Muscle layer of duodenum (tissue), 2 donors: Measurements from ENCODE around the gene GOLIM4.
A peak's percentile ranks its signal among the peaks of the same experiment; 100 is the strongest.

Experiments
- H3K27ac ChIP-seq: one replicate; pipeline ENCODE4 v1.7.0; 2013; ENCODE audit warnings: mild to moderate bottlenecking, low read length
- H3K27me3 ChIP-seq: one replicate; pipeline ENCODE4 v1.7.0; 2013; ENCODE audit warnings: low read depth, mild to moderate bottlenecking, control low read depth, low read length
- H3K36me3 ChIP-seq, 2 donors: one replicate each; pipeline ENCODE4 v1.7.0; 2013; ENCODE audit warnings: low read length in 2 of 2, control low read depth in 1 of 2, mild to moderate bottlenecking in 1 of 2; ENCODE audit not compliant: insufficient read depth in 2 of 2, control insufficient read depth in 1 of 2
- H3K4me1 ChIP-seq, 2 donors: one replicate each; pipeline ENCODE4 v1.7.0; 2013; ENCODE audit warnings: low read length in 2 of 2, mild to moderate bottlenecking in 2 of 2, control low read depth in 1 of 2, moderate library complexity in 1 of 2; ENCODE audit not compliant: insufficient read depth in 2 of 2, control insufficient read depth in 1 of 2
- H3K4me3 ChIP-seq, 2 donors: one replicate each; pipeline ENCODE4 v1.7.0; 2013; ENCODE audit warnings: low read length in 2 of 2, low read depth in 1 of 2, mild to moderate bottlenecking in 1 of 2
- H3K9me3 ChIP-seq, 2 donors: one replicate each; pipeline ENCODE4 v1.7.0; 2013; ENCODE audit warnings: low read length in 2 of 2, control low read depth in 1 of 2, mild to moderate bottlenecking in 1 of 2; ENCODE audit not compliant: control insufficient read depth in 1 of 2
- donor health status: healthy.

The GOLIM4 gene

DNA sequence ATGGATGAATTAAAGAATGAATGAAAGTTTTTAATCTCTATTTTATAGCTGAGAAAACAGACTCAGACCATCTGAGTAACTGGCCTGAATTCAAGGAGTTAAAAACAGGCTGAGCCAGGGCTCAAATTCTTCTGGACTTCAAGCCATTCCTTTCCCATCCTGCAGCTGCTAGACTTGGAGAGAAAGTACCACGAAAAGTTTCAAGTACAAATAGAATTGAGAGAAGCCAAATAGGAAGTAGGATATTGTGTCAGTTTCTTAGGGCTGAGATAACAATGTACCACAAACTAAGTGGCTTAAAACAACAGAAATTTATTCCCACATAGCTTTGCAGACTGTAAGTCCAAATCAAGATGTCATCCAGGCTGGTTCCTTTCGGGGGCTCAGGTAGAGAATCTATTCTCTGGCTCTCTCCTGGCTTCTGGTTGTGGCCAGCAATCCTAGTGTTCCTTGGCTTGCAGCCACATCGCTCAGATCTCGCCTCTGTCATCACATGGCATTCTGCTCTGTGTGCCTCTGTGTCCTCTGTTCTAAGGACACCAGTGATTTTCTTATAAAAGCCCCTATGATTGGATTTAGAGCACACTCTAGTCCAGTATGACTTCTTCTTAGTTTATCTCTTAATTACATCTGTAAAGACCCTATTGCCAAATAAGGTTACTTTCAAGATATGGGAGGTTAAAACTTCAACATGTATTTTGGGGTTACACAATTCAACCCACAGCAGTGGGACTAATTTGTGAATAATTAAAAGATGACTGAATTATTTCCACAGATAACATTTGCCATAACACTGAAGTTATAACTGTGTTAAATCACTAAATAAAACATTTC, 25.7 kb upstream of the GOLIM4 start:
- H3K36me3 ChIP-seq = no peaks in the 10 kb centered on the region
- H3K9me3 ChIP-seq = no peaks in the 10 kb centered on the region
- H3K27me3 ChIP-seq = no peaks in the 10 kb centered on the region
- H3K4me1 ChIP-seq = peaks cover 0 to 28% of the 10 kb centered on the region in 2 donors
- no peak overlapping the region for H3K27ac ChIP-seq
- no peak overlapping the region for H3K4me3 ChIP-seq

DNA sequence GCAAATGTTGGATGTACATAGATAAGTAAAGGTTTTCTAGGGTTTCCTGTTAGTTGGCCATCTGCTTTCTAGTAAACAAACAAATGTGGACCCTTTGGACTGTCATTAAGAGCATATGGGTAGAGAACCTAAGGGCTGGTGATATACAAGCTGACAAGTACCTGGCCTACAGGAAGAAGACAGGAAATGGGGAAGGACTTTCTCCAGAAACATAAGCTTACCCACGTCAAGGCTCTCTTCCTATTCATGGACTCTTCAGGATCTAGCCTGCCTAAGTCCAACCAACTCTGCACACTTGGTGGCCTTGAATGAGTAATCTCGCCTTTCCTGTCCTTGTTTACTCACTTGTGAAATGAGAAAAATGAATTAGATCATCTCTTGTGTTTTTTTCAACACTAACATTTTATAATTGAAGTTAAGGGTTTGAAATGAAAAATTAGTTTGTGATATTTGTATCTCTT, 22.2 kb upstream of the GOLIM4 start:
- H3K9me3 ChIP-seq = no peaks in the 10 kb centered on the region
- no peak overlapping the region for H3K4me3 ChIP-seq
- H3K36me3 ChIP-seq = no peaks in the 10 kb centered on the region
- no peaks in the 10 kb centered on the region for H3K27me3 ChIP-seq
- H3K27ac ChIP-seq = no peak overlapping the region
- peaks cover 0 to 17% of the 10 kb centered on the region in 2 donors for H3K4me1 ChIP-seq

DNA sequence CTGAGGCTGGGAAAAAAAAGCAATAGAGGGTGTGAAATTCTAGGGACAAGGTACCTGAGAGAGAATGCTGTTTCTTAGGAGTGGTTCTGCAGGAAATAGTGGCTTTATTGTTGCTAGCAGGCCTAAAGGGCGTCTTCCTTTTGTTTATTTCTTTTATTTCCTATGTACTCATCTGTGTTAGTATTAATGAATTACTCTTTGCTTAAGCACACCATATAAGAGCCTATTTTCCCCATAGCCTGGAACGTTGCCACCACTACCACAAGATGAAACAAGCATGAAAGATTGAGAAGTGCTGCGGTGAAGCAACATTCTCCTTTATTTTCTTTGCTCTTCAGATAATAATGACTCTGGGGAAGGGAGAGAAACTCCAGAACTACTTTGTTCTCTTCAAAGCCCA, 21.3 kb upstream of the GOLIM4 start:
- H3K36me3 ChIP-seq = no peaks in the 10 kb centered on the region
- H3K27ac ChIP-seq = no peak overlapping the region
- H3K4me1 ChIP-seq = peaks cover 0 to 11% of the 10 kb centered on the region in 2 donors
- no peaks in the 10 kb centered on the region for H3K27me3 ChIP-seq
- no peaks in the 10 kb centered on the region for H3K9me3 ChIP-seq
- H3K4me3 ChIP-seq = no peak overlapping the region

DNA sequence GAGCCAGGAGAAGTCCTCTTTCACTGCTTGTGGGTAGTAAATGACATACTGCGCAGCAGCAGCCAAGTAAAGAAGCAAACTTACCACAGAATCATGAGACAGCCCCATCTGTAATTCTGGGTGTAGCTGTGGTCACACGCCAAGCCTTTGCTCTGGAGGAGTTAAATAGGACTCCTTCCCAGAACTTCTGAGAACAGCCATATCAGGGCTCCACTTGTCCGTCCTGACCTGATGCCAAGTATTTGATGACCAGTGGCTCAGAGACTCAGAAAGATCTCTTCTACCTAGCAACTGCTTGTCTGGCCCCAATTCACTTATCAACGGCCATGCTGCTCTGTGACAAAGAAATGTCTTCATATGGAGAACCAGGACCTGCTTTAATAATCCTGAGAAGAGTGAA, 20.6 kb upstream of the GOLIM4 start:
- H3K36me3 ChIP-seq = no peaks in the 10 kb centered on the region
- H3K4me1 ChIP-seq = peaks cover 0 to 11% of the 10 kb centered on the region in 2 donors
- no peaks in the 10 kb centered on the region for H3K27me3 ChIP-seq
- H3K9me3 ChIP-seq = no peaks in the 10 kb centered on the region
- no peak overlapping the region for H3K27ac ChIP-seq
- H3K4me3 ChIP-seq = no peak overlapping the region

DNA sequence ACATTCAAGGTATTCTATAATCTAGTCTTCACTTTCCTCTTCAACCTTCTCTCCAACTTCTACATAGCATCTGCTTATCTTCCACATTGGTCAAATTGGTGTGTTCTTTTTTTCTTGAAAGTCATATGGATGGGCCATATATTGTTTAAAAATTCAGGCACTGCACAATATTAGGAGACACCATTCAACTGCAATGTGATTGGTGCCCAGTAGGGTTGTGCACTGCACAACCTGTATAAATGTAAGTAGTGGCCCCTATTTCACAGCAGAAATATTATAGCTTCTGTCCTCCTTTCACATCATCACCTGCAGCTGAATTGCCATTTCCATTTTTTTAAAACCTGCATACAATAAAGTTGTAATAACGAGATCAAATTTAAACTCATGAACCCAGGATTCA, 18.1 kb upstream of the GOLIM4 start:
- Histone ChIP-seq H3K27ac (no peak overlapping the region), H3K4me3 (no peak overlapping the region), H3K4me1 (peaks cover 0 to 11% of the 10 kb centered on the region in 2 donors), H3K27me3 (no peaks in the 10 kb centered on the region), H3K36me3 (no peaks in the 10 kb centered on the region), H3K9me3 (no peaks in the 10 kb centered on the region)

DNA sequence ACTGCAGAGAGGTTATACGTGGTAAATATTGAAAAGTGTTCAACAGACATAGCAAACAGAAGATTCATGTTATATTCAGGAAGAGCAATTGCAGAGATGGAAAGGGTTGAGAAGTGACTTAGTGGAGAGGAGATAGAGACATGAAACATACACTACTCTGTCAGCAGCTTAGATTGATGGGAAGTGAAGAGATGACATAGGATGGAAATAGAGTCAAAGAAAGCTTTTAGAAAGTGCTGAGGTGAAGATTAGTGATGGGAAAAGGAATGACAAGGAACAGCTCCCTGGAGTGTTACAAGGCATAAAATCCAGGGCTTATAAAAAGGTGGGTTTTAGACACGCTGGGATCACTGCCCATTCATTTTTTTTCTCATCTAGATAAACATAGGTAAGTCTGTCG, 17.2 kb upstream of the GOLIM4 start:
- Histone ChIP-seq H3K27ac (no peak overlapping the region), H3K4me1 (peaks cover 0 to 11% of the 10 kb centered on the region in 2 donors), H3K27me3 (no peaks in the 10 kb centered on the region), H3K9me3 (no peaks in the 10 kb centered on the region), H3K36me3 (no peaks in the 10 kb centered on the region), H3K4me3 (no peak overlapping the region)

DNA sequence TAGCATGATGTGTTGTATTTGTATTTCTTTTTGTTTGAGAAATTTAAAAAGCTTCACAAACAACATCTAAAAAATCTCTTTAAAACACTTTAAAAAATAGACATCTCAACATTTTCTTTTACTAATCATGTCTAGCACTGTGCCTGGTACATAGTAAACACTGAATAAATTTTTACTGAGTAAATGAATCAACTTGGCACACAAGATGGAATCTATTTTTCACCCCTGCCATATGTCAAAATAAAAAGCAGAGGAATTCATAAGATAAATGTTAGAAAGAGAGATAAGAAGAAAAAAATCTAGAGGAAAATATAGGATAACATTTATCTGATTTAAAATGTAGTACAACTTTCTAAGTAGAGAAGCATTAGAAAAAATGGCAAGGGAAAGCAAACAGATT, 8.6 kb upstream of the GOLIM4 start:
- no peak overlapping the region for H3K27ac ChIP-seq

DNA sequence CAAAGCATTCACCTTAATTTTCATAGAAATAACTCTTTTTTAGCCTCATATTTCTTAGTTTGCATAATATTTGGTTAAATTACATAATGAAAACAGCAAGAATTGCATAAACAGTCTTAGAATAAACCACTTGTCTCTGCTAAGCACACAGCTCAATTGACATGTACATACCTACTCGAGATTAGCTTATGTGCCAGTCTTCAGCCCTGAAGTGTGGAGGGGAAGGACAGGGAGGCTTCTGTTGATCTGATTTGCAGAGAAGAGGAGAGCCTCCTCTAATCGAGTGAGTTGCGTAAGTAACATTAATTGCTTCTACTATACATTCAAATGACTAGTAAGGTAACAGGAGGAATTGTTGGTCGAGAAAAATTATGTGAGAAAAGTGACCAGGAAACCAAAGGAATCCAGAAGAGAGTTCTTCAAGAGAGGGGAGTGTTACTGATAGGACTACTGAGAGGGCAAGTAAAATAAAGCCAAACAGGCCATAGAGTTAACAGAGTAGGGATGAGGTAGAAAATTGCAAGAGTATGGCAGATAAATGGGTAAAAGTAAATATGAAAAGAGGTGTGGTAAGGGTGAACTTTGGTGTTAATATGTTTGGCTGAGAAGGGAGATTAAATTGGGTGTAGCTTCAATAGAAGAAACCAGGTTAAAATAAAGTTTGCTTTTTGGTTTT, 7.1 kb upstream of the GOLIM4 start:
- Histone ChIP-seq H3K4me3 (no peak overlapping the region), H3K4me1 (no peaks in the 10 kb centered on the region), H3K9me3 (no peaks in the 10 kb centered on the region), H3K27me3 (no peaks in the 10 kb centered on the region), H3K36me3 (no peaks in the 10 kb centered on the region), H3K27ac (no peak overlapping the region)

More for the DNA sequence above, 8.6 kb upstream of the GOLIM4 start:
- Histone ChIP-seq H3K36me3 (no peaks in the 10 kb centered on the region), H3K4me1 (no peaks in the 10 kb centered on the region), H3K27me3 (no peaks in the 10 kb centered on the region), H3K4me3 (no peak overlapping the region), H3K9me3 (no peaks in the 10 kb centered on the region)

DNA sequence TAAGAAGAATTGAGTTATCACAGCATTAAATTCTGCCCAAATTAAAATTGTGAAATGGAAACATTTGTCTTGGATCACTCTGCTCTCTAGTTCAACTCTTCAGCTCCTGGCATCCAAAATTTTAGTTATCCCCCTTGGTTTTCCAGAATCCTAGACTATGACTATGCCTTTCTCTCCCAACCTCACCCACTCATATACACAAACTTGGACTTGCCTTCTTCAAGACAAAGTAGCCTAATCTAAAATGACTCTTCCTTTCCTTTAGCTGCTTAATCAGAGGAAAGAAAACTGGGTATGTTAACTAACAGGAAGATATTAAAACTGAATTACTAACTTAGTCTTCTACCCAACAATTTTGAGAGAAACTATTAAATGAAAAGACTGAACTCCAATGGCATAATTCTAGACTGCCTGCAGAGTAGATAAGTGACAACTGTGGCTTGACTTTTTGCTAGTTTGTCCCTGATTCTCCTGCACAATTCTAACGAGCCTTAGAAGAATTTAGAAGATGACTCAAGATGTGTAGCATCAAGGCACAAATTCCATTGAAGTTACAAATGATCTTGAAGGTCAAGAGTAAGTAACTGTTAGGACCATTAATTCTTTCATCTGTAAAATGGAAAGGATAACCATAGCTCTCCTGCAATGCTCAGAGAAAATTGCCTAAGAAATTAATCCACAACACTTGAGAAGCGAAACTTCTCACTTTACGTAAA, 5.2 kb upstream of the GOLIM4 start:
- H3K9me3 ChIP-seq = no peaks in the 10 kb centered on the region
- H3K27ac ChIP-seq = no peak overlapping the region
- H3K27me3 ChIP-seq = no peaks in the 10 kb centered on the region
- H3K36me3 ChIP-seq = no peaks in the 10 kb centered on the region
- H3K4me3 ChIP-seq = no peak overlapping the region
- H3K4me1 ChIP-seq = peaks cover 0 to 7% of the 10 kb centered on the region in 2 donors

DNA sequence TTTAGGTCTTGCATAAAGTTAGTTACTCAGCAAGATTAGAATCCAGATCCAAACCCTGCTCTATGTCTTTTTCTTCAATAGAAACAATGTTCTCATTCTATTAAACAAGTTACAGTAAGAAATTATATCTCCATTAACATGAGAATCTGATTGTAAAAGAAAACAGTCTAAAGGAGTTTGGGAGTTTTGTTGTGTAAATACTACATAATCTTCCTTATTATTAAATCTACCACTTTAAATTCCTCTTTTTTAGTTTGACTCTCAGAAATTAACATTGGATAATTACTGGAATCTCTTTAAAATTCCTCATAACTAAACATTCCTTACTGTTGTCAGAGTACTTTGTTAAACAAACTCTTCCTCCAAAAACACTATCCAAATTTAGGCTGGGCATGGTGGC, 1.7 kb upstream of the GOLIM4 start:
- no peaks in the 10 kb centered on the region for H3K36me3 ChIP-seq
- H3K4me3 ChIP-seq = no peak overlapping the region
- H3K27me3 ChIP-seq = no peaks in the 10 kb centered on the region
- H3K9me3 ChIP-seq = no peaks in the 10 kb centered on the region
- H3K4me1 ChIP-seq = peaks cover 0 to 24% of the 10 kb centered on the region in 2 donors
- H3K27ac ChIP-seq = no peak overlapping the region

DNA sequence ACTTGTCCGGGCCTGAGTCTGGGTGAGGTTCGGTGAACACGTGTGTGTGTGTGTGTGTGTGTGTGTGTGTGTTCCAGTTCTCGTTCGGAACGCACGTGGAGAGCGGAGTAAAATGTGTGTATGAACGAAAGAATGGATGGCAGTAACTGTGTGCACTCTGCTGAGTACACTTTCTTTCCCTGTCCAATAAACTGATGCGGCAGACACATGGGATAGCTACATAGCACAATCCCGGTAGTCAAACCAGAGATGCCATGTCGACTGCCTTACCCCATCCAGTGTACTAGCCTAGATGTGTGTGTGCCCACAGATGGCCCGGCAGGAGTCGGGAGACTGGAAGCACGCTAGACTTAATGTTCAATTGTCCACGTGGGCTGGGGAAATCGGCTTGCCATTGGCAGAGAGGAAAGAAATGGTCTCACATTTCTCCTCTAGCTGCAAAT, 507 bp upstream of the GOLIM4 start:
- Histone ChIP-seq H3K4me1 (peaks cover 1 to 35% of the 10 kb centered on the region in 2 donors), H3K27ac (peak overlapping the region; percentile 90), H3K36me3 (no peaks in the 10 kb centered on the region), H3K27me3 (no peaks in the 10 kb centered on the region), H3K4me3 (peak overlapping the region; percentile 83 to 85), H3K9me3 (no peaks in the 10 kb centered on the region)
